Measurements from ENCODE around the gene ETV1. TPM values are rescaled to one million over a fixed set of nuclear protein-coding genes. Genes with fewer than 3 reads are reported as not detected.

The ETV1 gene
- total and polyA plus RNA-seq, 2 experiments from 2014 or later: 5.9 to 8.4 TPM

DNA sequence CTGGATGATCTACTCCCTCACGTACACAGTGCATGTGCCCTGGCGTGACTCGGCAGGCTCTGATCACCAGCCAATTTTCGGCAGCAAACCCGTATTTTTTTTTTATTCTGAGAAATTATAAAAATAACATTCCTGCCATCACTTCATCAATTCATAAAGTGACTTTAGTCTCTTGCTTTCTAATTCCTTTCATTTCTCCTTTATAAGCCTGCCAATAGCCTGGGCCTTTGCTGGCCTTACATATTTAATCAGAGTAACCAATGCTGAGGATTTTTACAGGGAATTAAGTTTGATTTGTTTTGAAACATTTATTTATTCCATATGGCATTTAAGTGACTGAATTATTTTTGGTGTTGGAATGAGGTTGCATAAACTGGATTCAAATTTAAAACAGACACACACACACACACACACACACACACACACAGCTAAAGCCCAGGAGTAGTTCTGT is 140.8 kb downstream of the ETV1 start:
- DNase-seq (ENCODE audit: low spot score): no peak
- Histone ChIP-seq H4K20me1 (ENCODE audit: insufficient read depth, poor library complexity, severe bottlenecking) (no peaks in the 10 kb centered on the region), H3K4me3 (no peak overlapping the region), H3K4me1 (ENCODE audit: insufficient read depth) (no peaks in the 10 kb centered on the region), H3K9me2 (replicated peaks; ENCODE audit: insufficient read depth) (no peaks in the 10 kb centered on the region), H3K9me3 (ENCODE audit: low read depth) (no peaks in the 10 kb centered on the region), H3K27ac (no peak overlapping the region), H2AFZ (no peak overlapping the region), H3K36me3 (replicated peaks; ENCODE audit: insufficient read depth, low read depth) (no peaks in the 10 kb centered on the region), H3K4me2 (no peak overlapping the region), H3K27me3 (no peaks in the 10 kb centered on the region), H3K79me2 (no peaks in the 10 kb centered on the region)
- no peak for TF ChIP-seq EZH2 (IDR thresholded peaks at IDR 0.05; ENCODE audit: borderline replicate concordance)
- no peak for TF ChIP-seq EZH2phosphoT487 (IDR thresholded peaks at IDR 0.05; ENCODE audit: low read depth, severe bottlenecking, unreplicated experiment)
- no peak for TF ChIP-seq CTCF (IDR thresholded peaks at IDR 0.05; ENCODE audit: poor library complexity)
- 78% methylated on average over 5 of the region's 5 CpGs for WGBS (ENCODE audit: low lambda C conversion rate, missing lambda C conversion rate)

- Histone ChIP-seq H3K4me3 (no peak overlapping the region), H3K27me3 (no peaks in the 10 kb centered on the region), H3K9me2 (replicated peaks; ENCODE audit: insufficient read depth) (no peaks in the 10 kb centered on the region), H3K9me3 (ENCODE audit: low read depth) (no peaks in the 10 kb centered on the region), H3K36me3 (replicated peaks; ENCODE audit: insufficient read depth, low read depth) (no peaks in the 10 kb centered on the region), H3K27ac (no peak overlapping the region), H2AFZ (no peak overlapping the region), H3K4me1 (ENCODE audit: insufficient read depth) (no peaks in the 10 kb centered on the region), H3K79me2 (no peaks in the 10 kb centered on the region), H4K20me1 (ENCODE audit: insufficient read depth, poor library complexity, severe bottlenecking) (no peaks in the 10 kb centered on the region), H3K4me2 (no peak overlapping the region)
- no peak for TF ChIP-seq CTCF (IDR thresholded peaks at IDR 0.05; ENCODE audit: poor library complexity)
- TF ChIP-seq EZH2 (IDR thresholded peaks at IDR 0.05; ENCODE audit: borderline replicate concordance): no peak
- TF ChIP-seq EZH2phosphoT487 (IDR thresholded peaks at IDR 0.05; ENCODE audit: low read depth, severe bottlenecking, unreplicated experiment): no peak
- WGBS (ENCODE audit: low lambda C conversion rate, missing lambda C conversion rate): 95% methylated on average over 4 of the region's 4 CpGs
- no peak for DNase-seq (ENCODE audit: low spot score)
Measured at GRCh38 chr7:13846386-13846785, 143.1 kb downstream of the ETV1 start.

DNA sequence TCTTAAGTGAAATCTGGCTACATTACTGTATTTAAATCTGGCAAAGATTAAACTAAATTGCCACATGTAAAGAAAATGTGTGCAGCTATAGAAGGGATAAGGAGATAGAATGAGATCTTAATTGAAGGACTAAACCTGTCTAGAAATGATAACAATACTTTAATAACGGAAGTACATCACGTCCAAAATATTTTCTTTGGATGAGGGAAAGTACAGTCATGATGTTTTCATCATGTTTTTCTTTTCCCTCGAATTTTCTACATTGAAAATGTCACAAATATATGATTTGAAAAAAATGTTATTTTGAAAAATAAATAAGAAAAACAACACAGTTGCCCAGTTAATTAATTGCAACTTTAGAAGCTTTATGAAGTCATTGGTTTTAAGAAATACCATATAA is 143.9 kb downstream of the ETV1 start:
- Histone ChIP-seq H3K9me2 (replicated peaks; ENCODE audit: insufficient read depth) (no peaks in the 10 kb centered on the region), H3K79me2 (no peaks in the 10 kb centered on the region), H3K36me3 (replicated peaks; ENCODE audit: insufficient read depth, low read depth) (no peaks in the 10 kb centered on the region), H3K4me1 (ENCODE audit: insufficient read depth) (no peaks in the 10 kb centered on the region), H3K4me2 (no peak overlapping the region), H4K20me1 (ENCODE audit: insufficient read depth, poor library complexity, severe bottlenecking) (no peaks in the 10 kb centered on the region), H3K27ac (no peak overlapping the region), H3K27me3 (no peaks in the 10 kb centered on the region), H3K4me3 (no peak overlapping the region), H3K9me3 (ENCODE audit: low read depth) (no peaks in the 10 kb centered on the region), H2AFZ (no peak overlapping the region)
- TF ChIP-seq CTCF (IDR thresholded peaks at IDR 0.05; ENCODE audit: poor library complexity): no peak
- TF ChIP-seq EZH2 (IDR thresholded peaks at IDR 0.05; ENCODE audit: borderline replicate concordance): no peak
- no peak for TF ChIP-seq EZH2phosphoT487 (IDR thresholded peaks at IDR 0.05; ENCODE audit: low read depth, severe bottlenecking, unreplicated experiment)
- DNase-seq (ENCODE audit: low spot score): no peak
- WGBS (ENCODE audit: low lambda C conversion rate, missing lambda C conversion rate): 87% methylated on average over 3 of the region's 3 CpGs

- WGBS (ENCODE audit: low lambda C conversion rate, missing lambda C conversion rate): 53% methylated on average over 2 of the region's 2 CpGs
- no peaks in the 10 kb centered on the region for H3K79me2 ChIP-seq
- H3K4me3 ChIP-seq: no peak overlapping the region
- H3K4me2 ChIP-seq: no peak overlapping the region
- TF ChIP-seq CTCF (IDR thresholded peaks at IDR 0.05; ENCODE audit: poor library complexity) (no peak), EZH2 (IDR thresholded peaks at IDR 0.05; ENCODE audit: borderline replicate concordance) (no peak), EZH2phosphoT487 (IDR thresholded peaks at IDR 0.05; ENCODE audit: low read depth, severe bottlenecking, unreplicated experiment) (no peak)
- H3K36me3 ChIP-seq (replicated peaks; ENCODE audit: insufficient read depth, low read depth): no peaks in the 10 kb centered on the region
- no peaks in the 10 kb centered on the region for H3K9me3 ChIP-seq (ENCODE audit: low read depth)
- no peaks in the 10 kb centered on the region for H4K20me1 ChIP-seq (ENCODE audit: insufficient read depth, poor library complexity, severe bottlenecking)
- DNase-seq (ENCODE audit: low spot score): no peak
- H2AFZ ChIP-seq: no peak overlapping the region
- H3K9me2 ChIP-seq (replicated peaks; ENCODE audit: insufficient read depth): no peaks in the 10 kb centered on the region
- peaks cover under 1% of the 10 kb centered on the region for H3K4me1 ChIP-seq (ENCODE audit: insufficient read depth)
- no peaks in the 10 kb centered on the region for H3K27me3 ChIP-seq
- no peak overlapping the region for H3K27ac ChIP-seq
Measured at GRCh38 chr7:13844954-13845353, 144.5 kb downstream of the ETV1 start.

Measured in hepatocyte (in vitro differentiated cells).